B cell (primary cell): ENCODE measurements around the gene RPTOR. TPM values are rescaled to one million over a fixed set of nuclear protein-coding genes. Genes with fewer than 3 reads are reported as not detected.

Source experiments
- ATAC-seq: fragments of 200-7000 bp; cut with Tn5 transposase; one replicate; pipeline ENCODE4 v1.10.0; 2021; ENCODE audit warnings: low read depth, mild to moderate bottlenecking, moderate number of reproducible peaks, moderate library complexity
- CTCF ChIA-PET: fragments of 350-600 bp; sonication (Branson Sonifier 250); formaldehyde crosslinking; loops from one replicate; lab custom pipeline; 2021; ENCODE audit warnings: antibody characterized with exemption, inconsistent platforms; lab: Charles Lee
- POLR2A ChIA-PET: fragments of 350-600 bp; sonication (Branson Sonifier 250); formaldehyde crosslinking; loops from one replicate; lab custom pipeline; 2021; ENCODE audit warnings: antibody characterized with exemption; lab: Charles Lee
- DNase-seq: peaks from one replicate; pipeline ENCODE4 v3.0.0; 2013
- H2AFZ ChIP-seq: 2 replicates; pipeline ENCODE4 v1.6.1; 2012; ENCODE audit warnings: mild to moderate bottlenecking, low read depth, low read length; ENCODE audit not compliant: insufficient read depth, poor library complexity, severe bottlenecking
- H3K27ac ChIP-seq, 2 donors: 1 replicate in 1 of 2; 2 replicates in 1 of 2; pipeline ENCODE4 v1.5.1; 2012 to 2013; ENCODE audit warnings: low read length in 2 of 2, mild to moderate bottlenecking in 2 of 2, moderate library complexity in 1 of 2
- H3K27me3 ChIP-seq, 4 experiments: fragments of 200-600 bp in 1 of 4; sonication (generic) in 1 of 4; replicated peaks in 1 of 4; 1 replicate in 2 of 4; 2 replicates in 2 of 4; pipeline versions ENCODE4 v1.6.1 to v1.7.0; 2013 to 2016; ENCODE audit warnings: low read length in 3 of 4, mild to moderate bottlenecking in 2 of 4, mixed read lengths in 1 of 4, moderate library complexity in 1 of 4; ENCODE audit not compliant: insufficient read depth in 4 of 4, control insufficient read depth in 3 of 4; ENCODE audit errors: control extremely low read depth in 1 of 4
- H3K36me3 ChIP-seq, 2 experiments: replicated peaks in 1 of 2; 1 replicate in 1 of 2; 2 replicates in 1 of 2; pipeline versions ENCODE4 v1.6.1 to v1.7.1; 2013; ENCODE audit warnings: low read length in 1 of 2; ENCODE audit not compliant: insufficient read depth in 2 of 2, control insufficient read depth in 1 of 2; ENCODE audit errors: control extremely low read depth in 1 of 2, extremely low read depth in 1 of 2
- H3K4me1 ChIP-seq, 2 donors: fragments of 200-600 bp in 1 of 2; sonication (generic) in 1 of 2; 1 replicate in 1 of 2; 2 replicates in 1 of 2; pipeline versions ENCODE4 v1.5.1 to v1.6.1; 2013 to 2017; ENCODE audit warnings: low read length in 2 of 2; ENCODE audit not compliant: control insufficient read depth in 2 of 2, insufficient read depth in 2 of 2
- H3K4me2 ChIP-seq: replicated peaks from 2 replicates; pipeline ENCODE3; 2012; ENCODE audit warnings: mild to moderate bottlenecking, low read depth, low read length; ENCODE audit not compliant: poor library complexity, severe bottlenecking
- H3K4me3 ChIP-seq, 5 experiments: fragments of 200-600 bp in 1 of 5; sonication (generic) in 1 of 5; 1 replicate in 3 of 5; 2 replicates in 2 of 5; pipeline versions ENCODE4 v1.5.1 to v1.7.0; 2011 to 2016; ENCODE audit warnings: low read length in 4 of 5, mild to moderate bottlenecking in 4 of 5, low read depth in 2 of 5, control low read depth in 1 of 5, moderate library complexity in 1 of 5; ENCODE audit not compliant: insufficient read depth in 1 of 5; ENCODE audit errors: control extremely low read depth in 1 of 5, extremely low read depth in 1 of 5
- H3K79me2 ChIP-seq: fragments of 200-600 bp; sonication (generic); one replicate; pipeline ENCODE4 v1.6.0; 2016; ENCODE audit warnings: low read length; ENCODE audit not compliant: control insufficient read depth, insufficient read depth
- H3K9ac ChIP-seq: fragments of 200-600 bp; sonication (generic); 2 replicates; pipeline ENCODE4 v1.6.1; 2017; ENCODE audit warnings: mild to moderate bottlenecking, low read length, moderate library complexity
- H3K9me3 ChIP-seq, 3 donors: one replicate each; pipeline versions ENCODE4 v1.6.1 to v1.7.1; 2013; ENCODE audit warnings: low read length in 2 of 3; ENCODE audit not compliant: control insufficient read depth in 2 of 3, insufficient read depth in 1 of 3; ENCODE audit errors: control extremely low read depth in 1 of 3
- H4K20me1 ChIP-seq: 2 replicates; pipeline ENCODE4 v1.6.0; 2012; ENCODE audit warnings: mild to moderate bottlenecking, low read length; ENCODE audit not compliant: insufficient read depth, control insufficient read depth, poor library complexity, severe bottlenecking
- H3K27ac Mint-ChIP-seq: one replicate; pipeline ENCODE4 v1.8.0; 2021; ENCODE audit warnings: mixed read lengths
- H3K27me3 Mint-ChIP-seq: one replicate; pipeline ENCODE4 v1.8.0; 2021; ENCODE audit warnings: mixed read lengths
- H3K4me1 Mint-ChIP-seq: one replicate; pipeline ENCODE4 v1.8.0; 2021; ENCODE audit warnings: mixed read lengths
- H3K4me3 Mint-ChIP-seq: one replicate; pipeline ENCODE4 v1.8.0; 2021; ENCODE audit warnings: mixed read lengths
- H3K9me3 Mint-ChIP-seq: one replicate; pipeline ENCODE4 v1.8.0; 2022; ENCODE audit warnings: mixed read lengths; ENCODE audit not compliant: insufficient read depth
- CTCF ChIP-seq: fragments of 200-600 bp; IDR thresholded peaks from one replicate; pipeline ENCODE4 v1.8.0; 2022; ENCODE audit warnings: antibody characterized with exemption, mild to moderate bottlenecking
- EZH2 ChIP-seq: IDR thresholded peaks from 2 replicates; pipeline ENCODE4 v1.6.1; 2012; ENCODE audit warnings: borderline replicate concordance, low read depth, mild to moderate bottlenecking, moderate library complexity, low read length; ENCODE audit not compliant: insufficient read depth, poor library complexity, severe bottlenecking
- WGBS: methylation state at CpG from one replicate; pipeline ENCODE4 v1.1.5; 2013; ENCODE audit warnings: missing lambda C conversion rate; ENCODE audit not compliant: insufficient coverage; 5-methylcytosine and 5-hydroxymethylcytosine counted together
- intact Hi-C: fragments of 100-400 bp; cut with micrococcal nuclease; formaldehyde crosslinking; loops from one replicate; pipeline ENCODE4 v1.10.0; 2022
- polyA plus RNA-seq: library from polyadenylated mRNA; depleted of rRNA; stranded (reverse); fragments of >200 nt; gene quantifications from 2 replicates; pipeline ENCODE4 v1.2.3, GENCODE V29; 2012
- total RNA-seq, 2 donors: library from RNA; stranded (reverse); fragments of 120-200 nt in 1 of 2; gene quantifications; 1 replicate in 1 of 2; 2 replicates in 1 of 2; pipeline versions ENCODE4 v1.2.3 to v1.2.4, GENCODE V29; 2013 to 2022

RPTOR gene
- total and polyA plus RNA-seq, 2 donors (not counting 1 experiment from before 2014, with no cell fraction given) = 13.4 to 58.8 TPM

- Histone ChIP-seq H3K27me3 (no peaks in the 10 kb centered on the region), H4K20me1 (no peaks in the 10 kb centered on the region), H3K36me3 (peaks cover 0 to 13% of the 10 kb centered on the region in 2 experiments), H3K9me3 (peaks cover 0 to 7% (median 0%) of the 10 kb centered on the region in 3 donors), H3K79me2 (no peaks in the 10 kb centered on the region), H3K4me3 (no peak overlapping the region), H2AFZ (no peak overlapping the region), H3K27ac (no peak overlapping the region), H3K9ac (no peak overlapping the region), H3K4me1 (peaks cover 29 to 30% of the 10 kb centered on the region in 2 donors), H3K4me2 (no peak overlapping the region)
- H3K27me3 Mint-ChIP-seq = no peaks in the 10 kb centered on the region
- WGBS = 98% methylated on average over 15 of the region's 15 CpGs
- peaks cover 26% of the 10 kb centered on the region for H3K4me1 Mint-ChIP-seq
- intact Hi-C loops = no loop called here
- ATAC-seq (no peak), DNase-seq (no peak)
- H3K4me3 Mint-ChIP-seq = no peak overlapping the region
- ChIA-PET POLR2A (no interaction called here), CTCF (no interaction called here)
- no peak for TF ChIP-seq CTCF
- no peak for TF ChIP-seq EZH2
- no peak overlapping the region for H3K27ac Mint-ChIP-seq
- H3K9me3 Mint-ChIP-seq = no peaks in the 10 kb centered on the region
Measured at GRCh38 chr17:80842456-80843013, 297.9 kb downstream of the RPTOR start.

DNA sequence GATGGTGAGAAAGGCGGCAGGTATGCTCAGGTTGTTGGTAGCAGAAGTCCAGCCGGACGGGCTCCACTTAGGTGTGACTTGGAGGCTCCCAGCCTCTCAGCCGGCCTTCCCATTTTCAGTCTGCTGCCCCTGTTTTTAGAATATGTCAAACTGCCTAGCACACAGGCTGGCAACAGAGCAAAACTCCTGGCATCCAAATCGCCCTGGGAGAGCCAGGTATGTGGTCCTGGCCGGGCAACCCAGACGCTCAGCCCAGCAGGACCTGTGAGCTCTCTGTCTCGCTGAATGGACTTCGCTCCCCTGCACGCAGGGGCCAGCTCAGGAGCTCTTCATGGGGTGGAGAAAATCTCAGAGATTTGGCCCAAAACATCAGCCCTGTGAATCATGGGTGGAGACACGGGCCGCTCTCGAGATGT lies 299.1 kb downstream of the RPTOR start:
- intact Hi-C loops = no loop called here
- ATAC-seq = no peak
- WGBS = 94% methylated on average over 13 of the region's 13 CpGs

More for the DNA sequence above, 299.1 kb downstream of the RPTOR start:
- Histone ChIP-seq H3K27ac (no peak overlapping the region), H4K20me1 (no peaks in the 10 kb centered on the region), H3K4me3 (no peak overlapping the region), H2AFZ (no peak overlapping the region), H3K36me3 (peaks cover 0 to 12% of the 10 kb centered on the region in 2 experiments), H3K4me1 (peaks cover 35 to 38% of the 10 kb centered on the region in 2 donors), H3K4me2 (no peak overlapping the region), H3K9ac (no peak overlapping the region), H3K9me3 (peaks cover 0 to 7% (median 0%) of the 10 kb centered on the region in 3 donors), H3K79me2 (no peaks in the 10 kb centered on the region), H3K27me3 (no peaks in the 10 kb centered on the region)
- Mint-ChIP-seq H3K4me3 (no peak overlapping the region), H3K27ac (no peak overlapping the region), H3K4me1 (peaks cover 35% of the 10 kb centered on the region), H3K27me3 (no peaks in the 10 kb centered on the region), H3K9me3 (no peaks in the 10 kb centered on the region)
- no peak for DNase-seq
- TF ChIP-seq CTCF = no peak
- TF ChIP-seq EZH2 = no peak
- ChIA-PET CTCF (no interaction called here), POLR2A (no interaction called here)
